Measurements from ENCODE around the gene DIO3. TPM values are rescaled to one million over a fixed set of nuclear protein-coding genes. Genes with fewer than 3 reads are reported as not detected.

DIO3 gene
- polyA plus RNA-seq, 3 donors = not detected

DNA sequence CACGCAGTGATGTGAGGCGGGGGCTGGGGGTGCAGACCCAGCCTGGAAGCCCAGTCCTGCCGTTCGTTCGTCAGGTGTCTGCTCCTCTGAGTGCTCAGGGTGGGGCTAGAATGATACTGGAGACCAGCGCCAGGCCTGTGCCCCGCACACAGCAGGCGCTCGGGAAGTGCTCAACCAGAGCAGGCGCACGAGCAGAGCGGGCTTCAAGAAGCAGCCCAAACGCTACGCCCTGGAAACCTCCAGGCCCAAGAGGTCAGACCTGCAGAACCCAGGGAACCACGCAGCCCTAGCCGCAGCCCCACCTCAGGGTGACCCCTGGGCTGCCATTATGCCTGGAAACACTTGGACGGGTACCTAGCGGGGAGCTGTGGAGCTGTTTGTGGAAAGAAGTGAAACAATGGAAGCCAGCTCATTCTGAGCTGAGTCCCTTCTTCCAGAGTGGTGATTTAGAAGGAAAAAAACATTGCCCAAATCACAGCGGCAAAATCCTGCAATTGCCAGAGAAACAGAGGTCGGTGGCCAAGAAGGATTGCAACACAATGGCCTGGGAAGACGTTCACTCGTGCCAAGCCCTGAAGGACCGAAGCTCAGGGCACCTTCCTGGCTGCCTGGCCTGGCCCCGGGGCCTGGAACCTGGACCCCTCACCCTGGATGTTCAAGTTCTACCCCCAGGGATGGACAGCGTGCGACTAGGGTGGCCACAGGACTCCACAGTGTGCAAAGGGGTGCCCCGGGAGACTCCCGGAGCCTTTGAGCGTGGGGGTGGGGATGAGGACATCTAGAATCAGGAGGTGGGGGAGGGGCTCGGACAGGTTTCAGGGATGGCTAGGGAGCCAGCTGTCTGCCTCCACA lies 40.4 kb upstream of the DIO3 start:
- H3K4me1 ChIP-seq (ENCODE audit: control insufficient read depth in 1 of 2, insufficient read depth in 2 of 2, low read length in 2 of 2) = no peaks in the 10 kb centered on the region
- peaks cover 4 to 17% (median 12%) of the 10 kb centered on the region in 7 donors for H3K9me3 Mint-ChIP-seq
- no peaks in the 10 kb centered on the region for H3K79me2 ChIP-seq (ENCODE audit: insufficient read depth, low read length)
- TF ChIP-seq, protein P1, sequence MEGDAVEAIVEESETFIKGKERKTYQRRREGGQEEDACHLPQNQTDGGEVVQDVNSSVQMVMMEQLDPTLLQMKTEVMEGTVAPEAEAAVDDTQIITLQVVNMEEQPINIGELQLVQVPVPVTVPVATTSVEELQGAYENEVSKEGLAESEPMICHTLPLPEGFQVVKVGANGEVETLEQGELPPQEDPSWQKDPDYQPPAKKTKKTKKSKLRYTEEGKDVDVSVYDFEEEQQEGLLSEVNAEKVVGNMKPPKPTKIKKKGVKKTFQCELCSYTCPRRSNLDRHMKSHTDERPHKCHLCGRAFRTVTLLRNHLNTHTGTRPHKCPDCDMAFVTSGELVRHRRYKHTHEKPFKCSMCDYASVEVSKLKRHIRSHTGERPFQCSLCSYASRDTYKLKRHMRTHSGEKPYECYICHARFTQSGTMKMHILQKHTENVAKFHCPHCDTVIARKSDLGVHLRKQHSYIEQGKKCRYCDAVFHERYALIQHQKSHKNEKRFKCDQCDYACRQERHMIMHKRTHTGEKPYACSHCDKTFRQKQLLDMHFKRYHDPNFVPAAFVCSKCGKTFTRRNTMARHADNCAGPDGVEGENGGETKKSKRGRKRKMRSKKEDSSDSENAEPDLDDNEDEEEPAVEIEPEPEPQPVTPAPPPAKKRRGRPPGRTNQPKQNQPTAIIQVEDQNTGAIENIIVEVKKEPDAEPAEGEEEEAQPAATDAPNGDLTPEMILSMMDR (IDR thresholded peaks at IDR 0.05) = no peak
- intact Hi-C loops (cut with micrococcal nuclease) = no loop called here
- no peak overlapping the region for H3K4me3 ChIP-seq (replicated peaks in 1 of 3; ENCODE audit: low read depth in 2 of 3, low read length in 3 of 3)
- H3K36me3 Mint-ChIP-seq = no peaks in the 10 kb centered on the region
- no peak overlapping the region for H3K27ac Mint-ChIP-seq
- no peak overlapping the region for H3K4me3 Mint-ChIP-seq
- H3K36me3 ChIP-seq (replicated peaks in 1 of 2; ENCODE audit: control insufficient read depth in 1 of 2, insufficient read depth in 2 of 2, low read length in 2 of 2) = no peaks in the 10 kb centered on the region
- H3K4me1 Mint-ChIP-seq = peaks cover 4% of the 10 kb centered on the region
- no peaks in the 10 kb centered on the region for H3K27me3 ChIP-seq (ENCODE audit: control insufficient read depth in 2 of 2, insufficient read depth in 2 of 2, low read length in 2 of 2)
- no peak overlapping the region for H3K4me2 ChIP-seq (replicated peaks; ENCODE audit: extremely low read depth, low read length, poor library complexity, severe bottlenecking)
- H2AFZ ChIP-seq (ENCODE audit: insufficient read depth, low read depth, low read length, poor library complexity, severe bottlenecking) = no peak overlapping the region
- peaks cover 0 to 4% (median 2%) of the 10 kb centered on the region in 3 donors for H3K27me3 Mint-ChIP-seq (ENCODE audit: low read depth in 3 of 3)
- H4K20me1 ChIP-seq (ENCODE audit: insufficient read depth, low read length) = no peaks in the 10 kb centered on the region
- H3K9me3 ChIP-seq (replicated peaks in 1 of 2; ENCODE audit: control insufficient read depth in 1 of 2, insufficient read depth in 1 of 2, low read length in 2 of 2) = peaks cover 0 to 11% of the 10 kb centered on the region in 2 donors
- no peak overlapping the region for H3K27ac ChIP-seq (ENCODE audit: low read depth in 1 of 2, low read length in 2 of 2)
- no peak for DNase-seq
- 94% methylated on average over 29 of the region's 30 CpGs for WGBS (ENCODE audit: insufficient coverage)
- H3K9ac ChIP-seq (ENCODE audit: insufficient read depth, low read length, poor library complexity, severe bottlenecking) = no peak overlapping the region

DNA sequence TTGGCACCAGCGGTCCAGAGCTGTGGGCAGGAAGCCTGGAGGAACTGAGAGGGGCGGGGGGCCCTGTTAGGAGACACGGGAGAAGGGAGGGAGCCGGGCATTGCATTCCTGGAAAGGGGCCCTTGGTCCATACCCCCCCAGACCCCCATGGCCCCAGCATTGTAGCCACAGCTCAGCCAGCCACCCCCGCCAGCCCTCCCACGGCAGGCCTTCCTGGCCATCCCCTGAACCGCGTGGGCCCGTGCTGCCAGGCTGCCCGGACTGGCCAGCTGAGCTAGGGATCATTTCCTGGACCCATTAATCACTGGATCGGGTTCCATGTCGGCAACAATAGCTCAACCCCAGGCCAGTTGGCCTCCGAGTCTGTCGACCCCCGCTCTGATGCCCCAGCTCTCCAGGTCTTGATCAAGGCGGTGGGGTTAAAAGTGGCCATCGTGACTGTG lies 39.8 kb upstream of the DIO3 start:
- DNase-seq = no peak
- H3K9me3 ChIP-seq (replicated peaks in 1 of 2; ENCODE audit: control insufficient read depth in 1 of 2, insufficient read depth in 1 of 2, low read length in 2 of 2) = peaks cover 0 to 4% of the 10 kb centered on the region in 2 donors
- no peaks in the 10 kb centered on the region for H4K20me1 ChIP-seq (ENCODE audit: insufficient read depth, low read length)
- no peaks in the 10 kb centered on the region for H3K36me3 Mint-ChIP-seq
- no peak overlapping the region for H3K27ac ChIP-seq (ENCODE audit: low read depth in 1 of 2, low read length in 2 of 2)
- H3K4me1 ChIP-seq (ENCODE audit: control insufficient read depth in 1 of 2, insufficient read depth in 2 of 2, low read length in 2 of 2) = no peaks in the 10 kb centered on the region
- intact Hi-C loops (cut with micrococcal nuclease) = no loop called here
- peaks cover 4% of the 10 kb centered on the region for H3K4me1 Mint-ChIP-seq
- no peaks in the 10 kb centered on the region for H3K27me3 ChIP-seq (ENCODE audit: control insufficient read depth in 2 of 2, insufficient read depth in 2 of 2, low read length in 2 of 2)
- no peak overlapping the region for H3K4me3 ChIP-seq (replicated peaks in 1 of 3; ENCODE audit: low read depth in 2 of 3, low read length in 3 of 3)
- no peak overlapping the region for H2AFZ ChIP-seq (ENCODE audit: insufficient read depth, low read depth, low read length, poor library complexity, severe bottlenecking)
- no peak overlapping the region for H3K4me2 ChIP-seq (replicated peaks; ENCODE audit: extremely low read depth, low read length, poor library complexity, severe bottlenecking)
- H3K9ac ChIP-seq (ENCODE audit: insufficient read depth, low read length, poor library complexity, severe bottlenecking) = no peak overlapping the region
- peaks cover 0 to 10% (median 5%) of the 10 kb centered on the region in 7 donors for H3K9me3 Mint-ChIP-seq
- peak overlapping the region in 1 of 7 donors; percentile 40 for H3K27ac Mint-ChIP-seq
- H3K4me3 Mint-ChIP-seq = no peak overlapping the region
- no peaks in the 10 kb centered on the region for H3K36me3 ChIP-seq (replicated peaks in 1 of 2; ENCODE audit: control insufficient read depth in 1 of 2, insufficient read depth in 2 of 2, low read length in 2 of 2)
- H3K79me2 ChIP-seq (ENCODE audit: insufficient read depth, low read length) = no peaks in the 10 kb centered on the region
- 90% methylated on average over 14 of the region's 17 CpGs for WGBS (ENCODE audit: insufficient coverage)
- peaks cover 0 to 4% (median 2%) of the 10 kb centered on the region in 3 donors for H3K27me3 Mint-ChIP-seq (ENCODE audit: low read depth in 3 of 3)
- TF ChIP-seq, protein P1 (IDR thresholded peaks at IDR 0.05) = no peak

Data from CD14-positive monocyte (primary cell).